OCI-LY1 (cell line): ENCODE results near the gene MEPCE.

ENCODE experiments used
- H2AFZ ChIP-seq: fragments of 200-600 bp; sonication (generic), shearing (Covaris generic); 2 replicates; pipeline ENCODE4 v1.6.0; 2014; ENCODE audit warnings: antibody characterized with exemption, mild to moderate bottlenecking, low read length
- H3F3A ChIP-seq: fragments of 200-600 bp; sonication (generic), shearing (Covaris generic); 2 replicates; pipeline ENCODE4 v1.6.0; 2014; ENCODE audit warnings: mild to moderate bottlenecking, antibody characterized with exemption, low read length, moderate library complexity; ENCODE audit not compliant: insufficient read depth
- H3K27ac ChIP-seq: fragments of 200-600 bp; sonication (generic); 2 replicates; pipeline ENCODE4 v1.5.1; 2014; ENCODE audit warnings: low read length, mixed run types, mild to moderate bottlenecking, low read depth; ENCODE audit not compliant: poor library complexity, severe bottlenecking
- H3K27me3 ChIP-seq: fragments of 200-600 bp; sonication (generic); 2 replicates; pipeline ENCODE4 v1.6.0; 2014; ENCODE audit warnings: antibody characterized with exemption, mild to moderate bottlenecking, low read length, moderate library complexity; ENCODE audit not compliant: insufficient read depth
- H3K36me3 ChIP-seq: fragments of 200-600 bp; sonication (generic); 2 replicates; pipeline ENCODE4 v1.6.1; 2014; ENCODE audit warnings: mild to moderate bottlenecking, antibody characterized with exemption, low read length, moderate library complexity, mixed read lengths; ENCODE audit not compliant: insufficient read depth
- H3K4me1 ChIP-seq: fragments of 200-600 bp; sonication (generic); 2 replicates; pipeline ENCODE4 v1.5.1; 2014; ENCODE audit warnings: mild to moderate bottlenecking, low read length, moderate library complexity; ENCODE audit not compliant: insufficient read depth, severe bottlenecking
- H3K4me2 ChIP-seq: fragments of 200-600 bp; sonication (generic), shearing (Covaris generic); 2 replicates; pipeline ENCODE4 v1.6.1; 2014; ENCODE audit warnings: low read length
- H3K4me3 ChIP-seq: fragments of 200-600 bp; sonication (generic); 2 replicates; pipeline ENCODE4 v1.5.1; 2014; ENCODE audit warnings: low read length, low read depth, mild to moderate bottlenecking, mixed read lengths; ENCODE audit not compliant: poor library complexity, severe bottlenecking
- H3K79me2 ChIP-seq: fragments of 200-600 bp; shearing (Covaris generic); 2 replicates; pipeline ENCODE4 v1.6.1; 2016; ENCODE audit warnings: mixed run types, low read length, mixed read lengths; ENCODE audit not compliant: insufficient read depth
- H3K9ac ChIP-seq: fragments of 200-600 bp; sonication (generic), shearing (Covaris generic); 2 replicates; pipeline ENCODE4 v1.6.1; 2014; ENCODE audit warnings: mild to moderate bottlenecking, low read length, mixed read lengths
- H3K9me2 ChIP-seq: fragments of 200-600 bp; sonication (generic), shearing (Covaris generic); 2 replicates; pipeline ENCODE4 v1.6.1; 2014; ENCODE audit warnings: low read depth, mild to moderate bottlenecking, low read length, mixed read lengths
- H3K9me3 ChIP-seq: fragments of 200-600 bp; shearing (Covaris generic); 2 replicates; pipeline ENCODE4 v1.6.1; 2014; ENCODE audit warnings: low read length, mixed read lengths
- H4K20me1 ChIP-seq: fragments of 200-600 bp; sonication (generic), shearing (Covaris generic); 2 replicates; pipeline ENCODE4 v1.6.0; 2016; ENCODE audit warnings: mild to moderate bottlenecking, low read length; ENCODE audit not compliant: insufficient read depth
- EZH2 ChIP-seq: fragments of 200-600 bp; sonication (generic), shearing (Covaris generic); IDR thresholded peaks from 2 replicates; pipeline ENCODE4 v1.8.0; 2017; ENCODE audit warnings: borderline replicate concordance, mixed run types, mild to moderate bottlenecking, antibody characterized with exemption, low read length, moderate library complexity, mixed read lengths
- TF ChIP-seq, protein P1 (sequence below): fragments of 200-600 bp; sonication (generic), shearing (Covaris generic); IDR thresholded peaks from 2 replicates; pipeline ENCODE4 v1.5.1; 2017; ENCODE audit warnings: mild to moderate bottlenecking, antibody characterized with exemption, low read length, moderate library complexity, mixed read lengths

MEPCE gene

DNA sequence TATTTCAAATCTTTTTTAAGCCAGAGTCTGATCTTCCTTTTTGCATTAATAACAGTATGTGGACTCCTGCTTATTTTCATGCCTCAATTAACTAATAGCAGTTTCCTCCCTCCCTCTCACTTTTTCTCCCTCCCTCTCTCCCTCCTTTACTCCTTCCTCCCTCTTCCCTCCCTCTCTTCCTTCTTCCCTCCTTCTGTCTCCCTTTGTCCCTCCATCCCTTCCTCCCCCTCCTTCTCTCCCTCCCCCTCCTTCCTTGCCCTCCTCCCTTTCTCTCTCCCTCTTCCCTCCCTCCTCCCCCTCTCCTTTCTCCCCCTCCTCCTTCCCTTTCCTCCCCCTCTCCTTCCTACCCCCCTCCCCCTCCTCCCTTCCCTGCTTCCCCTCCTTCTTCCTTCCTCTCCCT lies 3.1 kb upstream of the MEPCE start:
- Histone ChIP-seq H4K20me1 (no peaks in the 10 kb centered on the region), H3F3A (no peaks in the 10 kb centered on the region), H2AFZ (no peak overlapping the region), H3K27ac (no peak overlapping the region), H3K9me2 (no peaks in the 10 kb centered on the region), H3K4me3 (no peak overlapping the region), H3K79me2 (no peaks in the 10 kb centered on the region), H3K9me3 (no peaks in the 10 kb centered on the region), H3K4me2 (no peak overlapping the region), H3K27me3 (no peaks in the 10 kb centered on the region), H3K9ac (no peak overlapping the region), H3K4me1 (peaks cover 15% of the 10 kb centered on the region), H3K36me3 (peaks cover 8% of the 10 kb centered on the region; the same call in 1 of the 2 replicates)
- TF ChIP-seq, protein P1, sequence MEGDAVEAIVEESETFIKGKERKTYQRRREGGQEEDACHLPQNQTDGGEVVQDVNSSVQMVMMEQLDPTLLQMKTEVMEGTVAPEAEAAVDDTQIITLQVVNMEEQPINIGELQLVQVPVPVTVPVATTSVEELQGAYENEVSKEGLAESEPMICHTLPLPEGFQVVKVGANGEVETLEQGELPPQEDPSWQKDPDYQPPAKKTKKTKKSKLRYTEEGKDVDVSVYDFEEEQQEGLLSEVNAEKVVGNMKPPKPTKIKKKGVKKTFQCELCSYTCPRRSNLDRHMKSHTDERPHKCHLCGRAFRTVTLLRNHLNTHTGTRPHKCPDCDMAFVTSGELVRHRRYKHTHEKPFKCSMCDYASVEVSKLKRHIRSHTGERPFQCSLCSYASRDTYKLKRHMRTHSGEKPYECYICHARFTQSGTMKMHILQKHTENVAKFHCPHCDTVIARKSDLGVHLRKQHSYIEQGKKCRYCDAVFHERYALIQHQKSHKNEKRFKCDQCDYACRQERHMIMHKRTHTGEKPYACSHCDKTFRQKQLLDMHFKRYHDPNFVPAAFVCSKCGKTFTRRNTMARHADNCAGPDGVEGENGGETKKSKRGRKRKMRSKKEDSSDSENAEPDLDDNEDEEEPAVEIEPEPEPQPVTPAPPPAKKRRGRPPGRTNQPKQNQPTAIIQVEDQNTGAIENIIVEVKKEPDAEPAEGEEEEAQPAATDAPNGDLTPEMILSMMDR: no peak
- no peak for TF ChIP-seq EZH2

DNA sequence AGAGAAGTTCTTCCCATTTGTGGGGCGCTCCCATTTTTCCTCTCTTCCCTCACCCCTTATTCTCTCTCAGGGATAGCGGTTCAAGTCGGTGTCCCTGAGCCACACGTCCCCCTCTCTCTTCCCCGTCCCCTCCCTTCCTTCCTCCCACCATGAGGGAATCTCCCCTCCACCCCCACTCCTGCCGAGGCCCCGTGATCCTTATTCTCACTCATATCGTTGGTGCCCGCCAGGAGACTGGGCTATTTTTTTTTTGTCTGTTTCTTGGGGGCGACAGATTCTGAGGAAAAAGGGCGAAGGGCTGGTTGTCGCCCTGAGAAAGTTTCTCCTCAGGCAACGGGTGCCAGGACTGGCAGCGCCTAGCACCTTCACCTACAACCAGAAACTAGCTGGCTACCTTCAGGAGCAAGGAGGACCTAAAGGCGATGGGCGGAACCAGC lies 1.9 kb upstream of the MEPCE start:
- Histone ChIP-seq H3F3A (0 out of 2 replicates have a peak, but pooled peaks cover 6% of the 10 kb centered on the region), H3K4me1 (peaks cover 28% of the 10 kb centered on the region), H3K4me2 (peak overlapping the region; percentile 77; the same call in 1 of the 2 replicates), H3K27me3 (no peaks in the 10 kb centered on the region), H2AFZ (no peak overlapping the region), H3K9ac (no peak overlapping the region), H3K9me2 (no peaks in the 10 kb centered on the region), H3K9me3 (no peaks in the 10 kb centered on the region), H3K79me2 (no peaks in the 10 kb centered on the region), H3K4me3 (peak overlapping the region; percentile 77), H3K27ac (no peak overlapping the region), H4K20me1 (no peaks in the 10 kb centered on the region), H3K36me3 (peaks cover 21% of the 10 kb centered on the region; the same call in 1 of the 2 replicates)
- TF ChIP-seq, protein P1: no peak
- no peak for TF ChIP-seq EZH2

DNA sequence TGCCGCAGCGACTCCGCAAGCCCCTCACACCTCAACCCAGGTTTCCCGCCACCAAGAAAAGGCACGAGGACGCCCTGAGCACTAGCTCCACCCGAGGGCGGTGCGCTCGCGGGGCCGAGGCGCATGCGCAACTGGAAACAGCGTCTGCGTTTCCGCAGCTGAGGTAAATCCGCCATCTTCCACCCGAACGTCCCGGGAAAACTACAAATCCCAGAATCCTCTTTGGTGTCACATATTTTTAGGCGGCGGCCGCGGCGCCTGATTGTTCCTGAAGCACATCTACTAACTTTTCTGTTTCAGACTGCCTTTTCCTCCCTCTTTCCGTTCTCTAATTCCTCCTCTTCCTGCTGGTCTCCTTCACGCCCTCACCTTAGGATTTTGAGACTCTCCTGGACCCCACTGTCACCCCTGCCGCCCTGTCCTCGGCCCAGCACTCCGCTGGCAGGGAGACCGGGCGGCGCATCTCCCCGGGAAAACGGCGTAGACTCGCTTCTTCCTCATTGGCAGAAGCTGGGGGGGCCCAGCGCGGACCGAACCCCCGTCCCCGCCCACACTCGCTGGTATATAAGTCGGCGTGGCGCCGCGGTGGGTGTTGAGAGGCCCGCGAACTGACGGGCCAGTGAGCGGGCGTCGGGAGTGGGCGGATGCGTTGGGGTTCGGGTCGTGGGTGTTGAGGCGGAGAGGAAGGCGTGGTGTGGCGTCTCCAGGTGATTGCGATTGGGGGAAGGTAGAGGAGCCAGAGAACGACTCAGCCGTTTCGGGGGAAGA lies 1.2 kb upstream of the MEPCE start, which contains the start of gene ZCWPW1:
Gene ZCWPW1 (minus strand): TSS at position 505 of the 768 bp plus-strand sequence. CDS start 8,054 bp downstream, outside the sequence.
- peak within 1 kb of the TSS; percentile 77 for H3K4me2 ChIP-seq
- H3F3A ChIP-seq: 0 out of 2 replicates have a peak, but pooled peaks cover 6% of the 10 kb centered on the region
- H3K4me3 ChIP-seq: peak within 1 kb of the TSS; percentile 77
- H3K27me3 ChIP-seq: no peaks in the 10 kb centered on the region
- H3K79me2 ChIP-seq: no peaks in the 10 kb centered on the region
- no peaks in the 10 kb centered on the region for H4K20me1 ChIP-seq
- H3K9me3 ChIP-seq: no peaks in the 10 kb centered on the region
- TF ChIP-seq EZH2: no peak
- TF ChIP-seq, protein P1: no peak
- H3K4me1 ChIP-seq: peaks cover 34% of the 10 kb centered on the region
- peak within 1 kb of the TSS; percentile 95 for H3K9ac ChIP-seq
- H2AFZ ChIP-seq: no peak within 1 kb of the TSS
- peaks cover 27% of the 10 kb centered on the region for H3K36me3 ChIP-seq
- peak within 1 kb of the TSS; percentile 92 for H3K27ac ChIP-seq
- H3K9me2 ChIP-seq: no peaks in the 10 kb centered on the region
